HG03378 (cell line): ENCODE results near the gene ZNF565.
"Not testable (repeated sequence)": the region's sequence is repeated elsewhere in the genome, so short reads cannot be mapped to it uniquely, and the experiment has no call there.

ENCODE experiments used
- ATAC-seq: cut with Tn5 transposase; IDR thresholded peaks from one replicate; pipeline ENCODE4 v1.9.1; 2021; ENCODE audit warnings: mild to moderate bottlenecking, moderate library complexity; ENCODE audit not compliant: unreplicated experiment

Gene ZNF565

DNA sequence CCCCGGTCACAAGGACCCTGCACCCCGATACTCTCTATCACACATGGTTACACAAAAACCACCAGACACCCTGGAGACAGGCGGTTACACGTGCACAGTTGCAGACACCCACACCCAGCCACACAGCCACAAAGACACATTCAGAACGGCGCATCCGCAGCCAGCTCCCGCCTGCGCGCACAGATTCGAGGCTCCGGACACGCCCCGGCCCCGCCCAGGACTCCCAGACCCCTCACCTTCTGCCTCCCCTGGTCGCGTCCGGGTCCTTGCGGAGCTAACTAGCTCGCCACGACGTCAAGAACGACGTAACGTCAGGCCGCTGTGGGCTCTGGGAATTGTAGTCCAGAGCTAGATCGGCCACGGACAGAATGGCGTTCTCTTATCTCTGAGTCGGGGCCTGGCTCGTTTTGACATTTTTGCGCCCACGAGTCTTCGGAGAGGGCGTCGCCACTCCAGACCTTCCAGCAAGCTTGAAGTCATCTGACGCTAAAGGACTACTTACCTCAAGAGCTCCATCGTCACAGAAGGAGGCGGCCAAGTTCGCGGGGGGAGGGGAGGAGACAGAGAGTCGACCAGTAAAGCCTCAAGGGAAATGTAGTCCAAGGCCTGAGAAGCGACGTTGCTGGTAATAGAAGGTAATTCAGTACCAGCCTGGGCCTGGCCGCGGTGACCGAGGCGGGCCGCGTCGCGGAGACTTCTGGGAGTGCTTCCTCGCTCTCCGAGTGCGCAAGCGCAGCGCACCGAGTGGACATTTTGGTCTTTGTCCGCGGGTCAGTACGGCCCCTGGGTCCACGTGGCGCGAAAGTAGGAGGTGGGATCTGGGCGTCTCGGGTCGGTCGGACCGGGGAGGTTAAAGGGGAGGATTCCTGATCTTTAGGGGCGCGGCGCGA is at the start of gene ZNF565, which contains the start of gene ZNF146:
Gene ZNF565 (minus strand): TSS at position 280 of the 890 bp plus-strand sequence. CDS start 12,680 bp downstream, outside the sequence.
Gene ZNF146 (plus strand): TSS at position 721 of the 890 bp plus-strand sequence. CDS start 21,335 bp downstream, outside the sequence.
- peak; percentile 80 for ATAC-seq

DNA sequence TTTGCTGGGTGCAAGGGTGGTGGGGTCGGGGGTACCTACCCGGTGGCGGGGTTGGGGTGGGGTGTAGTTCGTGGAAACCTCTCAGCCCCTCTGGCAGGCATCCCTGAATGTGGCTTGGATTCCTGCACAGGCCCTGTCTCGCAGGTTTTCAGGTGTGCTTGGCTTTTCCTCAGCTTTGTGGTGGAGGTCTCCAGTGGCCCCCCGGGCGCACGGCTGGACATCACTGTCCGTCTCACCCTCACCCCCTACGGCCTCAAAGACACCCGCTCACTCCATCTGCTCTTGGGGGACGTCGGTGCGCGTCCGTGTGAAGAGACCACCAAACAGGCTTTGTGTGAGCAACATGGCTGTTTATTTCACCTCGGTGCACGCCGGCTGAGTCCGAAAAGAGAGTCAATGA is 44.7 kb upstream of the ZNF565 start:
- ATAC-seq: no peak

DNA sequence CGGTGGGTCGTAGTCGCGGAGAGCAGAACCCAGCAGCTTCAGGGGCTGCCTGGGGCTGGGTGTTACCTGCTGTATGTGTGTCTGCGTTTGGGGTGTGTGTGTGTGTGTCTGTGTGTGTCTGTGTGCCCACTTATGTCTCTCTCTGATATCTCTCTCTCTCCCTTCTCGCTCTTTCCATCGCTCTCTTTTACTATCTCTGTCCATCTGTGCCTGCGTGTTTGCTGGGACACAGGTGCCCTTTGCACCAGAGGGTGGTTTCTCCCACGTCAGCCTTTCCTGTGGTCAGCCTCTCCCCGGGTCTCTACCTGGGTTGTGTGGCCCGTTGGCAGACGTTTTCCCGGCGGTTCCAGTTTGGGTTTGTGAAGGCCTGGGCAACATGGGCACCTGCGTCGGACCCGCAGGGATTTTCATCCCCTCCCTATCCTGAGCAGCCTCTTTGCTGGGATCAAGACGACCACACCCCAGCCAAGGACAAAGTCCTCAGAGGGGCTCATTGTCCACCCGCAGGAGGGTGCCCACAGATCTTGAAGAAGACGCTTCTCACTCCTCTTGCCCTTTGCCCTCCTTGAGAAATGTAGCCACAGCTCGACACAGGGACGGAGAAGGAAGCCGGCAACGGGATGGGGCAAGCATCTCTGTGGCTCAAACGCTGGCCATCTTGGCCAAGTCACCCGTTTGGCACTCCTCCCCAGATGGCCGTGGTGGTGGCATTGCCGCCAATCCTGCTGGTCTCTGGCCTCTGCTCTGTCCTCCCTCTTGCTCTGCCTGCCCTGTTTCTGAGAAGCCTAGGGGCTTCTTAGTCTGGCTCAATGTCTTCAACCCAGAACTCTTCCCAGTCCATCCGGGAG is 43.8 kb upstream of the ZNF565 start:
- no peak for ATAC-seq

DNA sequence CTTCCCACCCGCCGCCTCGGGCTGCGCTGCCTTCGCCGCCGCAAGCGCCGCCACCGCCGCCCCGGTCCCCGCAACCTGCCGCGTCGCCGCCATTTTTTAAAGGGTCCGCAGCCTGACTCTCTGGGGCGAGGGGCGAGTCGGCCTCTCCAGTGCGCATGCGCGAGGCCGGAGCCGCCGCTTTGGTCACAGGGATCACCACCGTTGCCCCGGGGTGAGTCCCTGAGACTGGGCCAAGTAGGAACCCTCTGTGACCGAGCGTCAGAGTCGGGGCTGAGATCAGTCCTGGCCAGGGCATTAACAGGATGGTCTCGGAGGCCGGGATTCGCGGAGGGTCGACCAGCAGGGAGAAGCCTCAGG is 43.0 kb upstream of the ZNF565 start:
- no peak for ATAC-seq

DNA sequence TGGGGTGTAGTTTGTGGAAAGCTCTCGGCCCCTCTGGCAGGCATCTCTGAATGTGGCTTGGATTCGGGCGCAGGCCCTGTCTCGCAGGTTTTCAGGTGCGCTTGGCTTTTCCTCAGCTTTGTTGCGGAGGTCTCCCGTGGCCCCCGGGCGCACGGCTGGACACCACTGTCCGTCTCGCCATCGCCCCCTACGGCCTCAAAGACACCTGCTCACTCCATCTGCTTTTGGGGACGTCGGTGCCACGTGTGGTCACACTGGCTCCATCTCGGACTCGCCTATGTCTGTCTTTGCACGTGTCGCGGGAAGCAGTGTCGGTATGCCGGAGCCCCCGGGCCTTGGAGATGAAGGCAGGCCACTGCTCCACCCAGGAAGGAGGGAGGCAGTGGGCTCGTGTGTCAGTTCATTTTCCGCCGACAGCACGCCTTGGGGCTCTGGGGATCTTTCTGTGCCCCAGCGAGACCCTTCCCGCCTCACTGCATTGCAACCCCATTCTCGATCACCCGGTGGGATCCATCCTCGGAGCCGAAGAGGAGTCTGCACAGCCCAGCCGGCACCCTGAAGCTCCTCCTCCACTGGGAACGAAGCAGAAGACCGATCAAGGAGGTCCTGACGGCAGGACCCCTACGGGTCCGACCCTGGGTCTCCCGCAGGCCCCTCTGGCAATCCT is 42.5 kb upstream of the ZNF565 start:
- no peak for ATAC-seq

DNA sequence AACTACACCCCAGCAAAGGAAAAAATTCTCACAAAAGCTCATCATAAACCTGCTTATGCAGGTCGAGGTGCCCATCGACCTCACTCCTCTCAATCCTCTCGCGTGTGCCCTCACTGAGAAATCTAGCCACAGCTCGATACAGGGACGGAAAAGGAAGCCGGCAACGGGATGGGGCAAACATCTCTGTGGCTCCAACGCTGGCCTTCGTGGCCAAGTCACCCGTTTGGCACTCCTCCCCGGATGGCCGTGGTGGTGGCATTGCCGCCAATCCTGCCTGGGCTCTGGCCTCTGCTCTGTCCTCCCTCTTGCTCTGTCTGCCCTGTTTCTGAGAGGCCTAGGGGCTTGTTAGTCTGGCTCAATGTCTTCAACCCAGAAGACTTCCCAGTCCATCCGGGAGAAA is 41.6 kb upstream of the ZNF565 start:
- no peak for ATAC-seq

DNA sequence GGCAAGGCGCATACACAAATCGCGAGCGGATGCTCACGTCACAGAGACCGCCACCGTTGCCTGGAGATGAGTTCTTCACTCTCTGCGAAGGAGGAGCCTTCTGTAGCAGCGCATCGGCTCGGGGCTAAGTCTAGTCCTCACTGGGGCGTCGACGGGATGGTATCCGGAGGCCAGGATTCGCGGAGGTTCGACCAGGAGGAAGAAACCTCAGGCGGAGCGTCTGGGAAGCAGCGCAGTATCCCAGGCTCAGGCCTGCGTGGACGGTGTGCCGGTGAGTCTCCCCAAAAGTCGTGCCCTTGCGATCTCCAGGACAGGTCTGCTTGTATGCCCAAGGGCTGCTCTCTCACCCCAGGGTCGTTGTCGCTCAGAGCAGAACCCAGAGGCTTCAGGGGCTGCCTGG is 40.9 kb upstream of the ZNF565 start:
- no peak for ATAC-seq

DNA sequence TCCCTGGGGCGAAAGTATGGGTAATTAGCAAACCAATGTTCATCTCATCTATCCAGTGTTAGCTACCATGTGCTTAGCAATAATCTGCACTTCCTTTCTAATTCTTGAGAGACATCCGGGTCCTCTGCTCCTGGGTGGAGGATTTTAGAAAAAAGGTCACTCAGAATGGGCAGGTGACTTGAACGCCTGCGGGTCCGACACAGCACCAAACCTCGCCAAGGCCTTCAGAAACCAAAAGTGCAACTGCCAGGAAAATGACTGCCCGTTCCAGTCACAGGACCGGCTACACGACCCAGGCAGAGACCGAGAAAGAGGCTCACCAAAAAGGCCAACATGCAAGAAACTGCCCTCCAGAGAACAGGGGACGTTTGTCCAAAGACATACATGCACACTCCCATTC is 40.4 kb upstream of the ZNF565 start:
- ATAC-seq: no peak

DNA sequence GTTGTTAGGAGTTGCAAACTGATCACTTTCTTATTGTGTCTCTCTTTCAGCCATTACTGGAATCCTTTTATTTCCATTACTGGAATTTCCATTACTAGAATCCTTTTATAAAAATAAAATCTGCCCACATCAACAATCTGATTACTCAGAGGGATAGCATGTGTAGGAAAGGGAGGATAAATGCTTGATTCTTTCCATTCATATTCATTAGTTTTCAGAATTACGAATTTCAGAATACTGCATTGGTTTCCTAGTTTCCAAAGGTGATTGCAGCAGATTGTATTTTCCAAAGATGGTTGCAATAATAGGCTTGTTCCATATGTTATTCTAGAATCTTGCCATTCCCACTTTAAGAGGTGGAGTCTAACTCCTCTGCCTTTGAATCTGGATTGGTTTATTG is 37.6 kb upstream of the ZNF565 start:
- ATAC-seq: no peak

DNA sequence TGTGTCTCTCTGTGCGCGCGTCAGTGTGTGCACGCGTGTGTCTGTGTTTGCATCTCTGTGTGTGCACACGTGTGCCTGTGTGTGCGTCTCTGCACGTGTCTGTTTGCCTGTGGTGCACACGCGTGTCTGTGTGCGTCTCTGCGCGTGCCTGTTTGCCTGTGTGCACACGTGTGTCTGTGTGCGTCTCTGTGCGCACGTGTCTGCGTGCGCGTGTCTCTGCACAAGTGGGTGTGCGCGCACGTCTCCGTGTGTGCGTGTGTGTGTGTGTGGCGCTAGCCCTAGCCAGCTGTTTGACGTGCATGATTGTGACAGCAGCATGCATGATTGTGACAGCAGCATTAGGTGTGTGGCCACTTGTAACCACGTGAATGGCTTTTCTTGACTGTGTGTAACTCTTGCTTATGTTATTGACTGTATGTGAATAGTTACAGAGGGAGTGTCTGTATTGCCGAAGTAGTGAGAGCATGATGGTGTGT is 31.6 kb upstream of the ZNF565 start:
- ATAC-seq: no peak

DNA sequence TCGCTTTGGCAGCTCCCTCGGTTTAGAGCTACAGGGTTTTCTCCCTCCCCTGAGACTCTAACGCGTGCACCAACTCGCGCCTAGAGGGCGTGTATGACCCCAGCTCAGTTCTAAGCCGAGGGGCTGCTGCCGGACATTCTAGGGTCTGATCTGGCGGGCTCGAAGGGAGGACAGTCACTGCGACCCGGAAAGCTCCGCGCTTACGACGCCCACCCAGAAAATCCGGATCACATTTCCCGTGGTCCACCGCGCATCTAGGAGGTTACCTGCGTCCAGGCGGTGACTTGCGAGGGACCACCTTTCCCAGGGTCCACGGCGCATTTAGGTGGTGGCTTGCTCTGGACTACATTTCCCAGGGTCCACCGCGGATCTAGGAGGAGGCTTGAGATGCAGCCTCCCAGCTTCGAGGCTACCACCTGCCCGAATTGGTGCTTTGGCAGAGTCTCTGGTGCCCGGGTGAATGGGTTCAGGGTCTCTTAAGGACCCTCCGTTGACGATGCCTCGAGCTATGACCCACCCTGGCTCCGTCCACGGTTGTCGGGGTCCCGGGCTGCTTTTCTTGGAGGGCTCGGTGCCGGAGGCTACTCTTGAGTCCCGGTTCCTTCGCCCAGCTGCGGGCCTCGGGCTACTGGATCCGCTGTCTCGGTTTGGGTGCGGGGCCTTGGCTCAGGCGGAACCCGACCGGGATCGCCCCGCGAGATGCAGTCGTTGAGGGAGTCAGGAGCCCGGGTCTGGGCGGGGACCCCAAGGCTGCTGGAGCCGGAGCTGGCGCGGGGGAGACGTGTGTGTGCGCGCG is 30.9 kb upstream of the ZNF565 start:
- no peak for ATAC-seq

DNA sequence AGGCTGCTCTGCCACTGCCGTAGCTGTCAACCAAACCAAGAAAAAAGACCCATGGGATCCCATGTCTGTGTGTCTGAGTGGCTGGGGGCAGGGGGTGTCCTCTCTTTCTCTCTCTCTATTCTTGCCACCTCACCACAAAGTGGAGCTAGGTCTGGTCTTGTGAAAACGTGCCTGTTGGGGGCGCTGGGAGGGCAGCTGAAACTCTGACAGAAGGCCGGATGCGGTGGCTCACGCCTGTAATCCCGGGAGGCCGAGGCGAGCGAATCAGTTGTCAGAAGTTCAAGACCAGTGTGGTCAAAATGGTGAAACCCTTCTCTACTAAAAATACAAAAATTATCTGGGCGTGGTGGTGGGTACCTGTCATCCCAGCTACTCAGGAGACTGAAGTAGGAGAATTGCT is 29.6 kb upstream of the ZNF565 start:
- ATAC-seq: no peak

DNA sequence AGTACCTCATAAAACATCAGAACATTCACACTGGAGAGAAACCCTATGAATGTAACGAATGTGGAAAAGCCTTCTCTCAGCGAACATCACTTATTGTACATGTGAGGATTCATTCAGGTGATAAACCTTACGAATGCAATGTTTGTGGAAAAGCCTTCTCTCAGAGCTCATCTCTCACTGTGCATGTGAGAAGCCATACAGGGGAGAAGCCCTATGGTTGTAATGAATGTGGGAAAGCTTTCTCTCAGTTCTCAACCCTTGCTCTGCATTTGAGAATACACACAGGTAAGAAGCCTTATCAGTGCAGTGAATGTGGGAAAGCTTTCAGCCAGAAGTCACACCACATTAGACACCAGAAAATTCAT is 22.5 kb upstream of the ZNF565 start:
- no peak for ATAC-seq

DNA sequence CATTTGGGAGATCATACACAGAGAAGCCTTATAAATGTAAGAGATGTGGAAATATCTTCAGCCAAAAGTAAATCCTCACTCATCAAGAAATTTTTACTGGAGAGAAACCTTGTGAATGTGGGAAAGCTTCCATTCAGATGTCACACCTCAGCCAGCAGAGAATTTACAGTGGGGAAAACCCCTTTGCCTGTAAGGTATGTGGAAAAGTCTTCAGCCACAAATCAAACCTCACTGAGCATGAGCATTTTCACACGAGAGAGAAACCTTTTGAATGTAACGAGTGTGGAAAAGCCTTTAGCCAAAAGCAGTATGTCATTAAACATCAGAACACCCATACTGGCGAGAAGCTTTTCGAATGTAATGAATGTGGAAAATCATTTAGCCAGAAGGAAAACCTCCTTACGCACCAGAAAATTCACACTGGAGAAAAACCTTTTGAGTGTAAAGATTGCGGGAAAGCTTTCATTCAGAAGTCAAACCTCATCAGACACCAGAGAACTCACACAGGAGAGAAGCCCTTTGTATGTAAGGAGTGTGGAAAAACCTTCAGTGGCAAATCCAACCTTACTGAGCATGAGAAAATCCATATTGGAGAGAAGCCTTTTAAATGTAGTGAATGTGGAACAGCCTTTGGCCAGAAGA is 22.0 kb upstream of the ZNF565 start:
- no peak for ATAC-seq

DNA sequence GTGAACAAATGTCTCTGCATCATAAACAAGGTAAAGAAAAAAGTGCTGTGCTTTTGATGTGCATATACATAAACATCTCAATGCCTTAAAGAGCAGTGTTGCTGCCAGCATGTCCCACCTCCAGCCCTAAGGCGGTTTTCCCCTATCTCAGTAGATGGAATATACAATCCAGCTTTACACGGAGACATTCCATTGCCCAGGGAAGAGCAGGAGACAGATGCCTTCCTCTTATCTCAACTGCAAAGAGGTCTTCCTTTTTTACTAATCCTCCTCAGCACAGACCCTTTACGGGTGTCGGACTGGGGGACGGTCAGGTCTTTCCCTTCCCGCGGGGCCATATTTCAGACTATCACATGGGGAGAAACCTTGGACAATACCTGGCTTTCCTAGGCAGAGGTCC is 19.2 kb upstream of the ZNF565 start:
- not testable (repeated sequence) for ATAC-seq

DNA sequence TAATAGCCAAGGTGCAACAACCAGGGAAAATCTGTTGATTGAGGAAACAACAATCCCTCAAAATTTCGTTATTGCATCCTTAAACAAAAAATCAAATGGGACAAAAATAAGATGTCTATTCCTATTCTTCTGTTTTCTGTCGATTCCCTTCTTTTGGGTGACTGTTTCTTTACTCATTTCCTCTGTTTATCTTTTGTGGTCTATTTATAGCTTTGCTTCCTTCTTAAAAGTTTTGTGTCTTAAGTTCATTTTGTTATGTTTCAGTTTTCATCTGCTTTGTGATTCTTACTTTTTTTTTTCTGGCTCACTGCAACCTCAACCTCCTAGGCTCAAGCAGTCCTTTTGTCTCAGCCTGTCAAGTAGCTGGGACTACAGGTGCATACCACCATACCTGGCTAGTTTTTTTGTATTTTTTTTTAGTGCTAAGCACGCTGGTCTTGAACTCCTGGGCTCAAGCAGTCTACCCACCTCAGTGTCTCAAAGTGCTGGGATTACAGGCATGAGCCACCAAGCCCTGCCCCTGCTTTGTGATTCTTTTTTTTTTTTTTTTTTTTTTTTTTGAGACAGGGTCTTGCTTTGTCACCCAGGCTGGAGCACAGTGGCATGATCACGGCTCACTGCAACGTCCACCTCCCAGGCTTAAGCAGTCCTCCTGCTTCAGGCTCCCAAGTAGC is 10.9 kb upstream of the ZNF565 start:
- ATAC-seq: no peak

DNA sequence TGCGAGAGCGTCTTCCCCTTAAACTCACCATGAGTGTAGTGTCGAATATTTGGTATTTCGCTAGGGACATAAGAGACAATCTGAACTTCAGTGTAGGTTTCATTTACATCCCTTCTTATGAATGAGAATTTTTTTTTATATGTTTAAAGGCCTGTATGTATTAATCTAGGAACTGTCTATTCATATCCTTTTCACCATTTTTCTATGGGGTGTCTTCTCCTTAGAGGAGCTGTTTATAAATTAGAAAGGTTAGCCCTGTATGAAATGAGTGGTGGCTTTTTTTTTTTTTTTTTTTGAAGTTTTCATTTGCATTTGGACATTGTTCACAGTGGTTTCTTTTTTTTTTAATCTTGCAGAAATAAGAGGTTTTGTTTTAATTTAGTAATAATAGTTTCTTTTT is 8.0 kb upstream of the ZNF565 start:
- no peak for ATAC-seq

DNA sequence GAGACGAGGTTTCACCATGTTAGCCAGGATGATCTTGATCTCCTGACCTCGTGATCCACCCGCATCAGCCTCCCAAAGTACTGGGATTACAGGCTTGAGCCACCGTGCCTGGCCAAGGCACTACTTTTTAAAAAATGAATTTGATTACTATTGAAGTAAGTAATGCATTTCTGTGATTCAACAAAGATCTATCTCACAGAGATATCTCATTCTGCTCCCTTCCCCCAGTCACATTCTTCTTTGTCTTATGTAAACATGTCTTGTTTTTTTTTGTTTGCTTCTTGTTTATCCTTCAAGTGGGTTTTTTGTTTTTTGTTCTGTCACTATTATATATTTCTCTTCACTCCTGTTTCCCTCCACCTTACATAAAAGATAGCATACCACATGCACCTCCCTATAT is 7.0 kb upstream of the ZNF565 start:
- no peak for ATAC-seq
